ENCODE measurements around the gene UNC13D.
"Not testable (repeated sequence)": the region's sequence is repeated elsewhere in the genome, so short reads cannot be mapped to it uniquely, and the experiment has no call there.

UNC13D gene

GRCh38 chr17:75875940-75876189, 31.7 kb upstream of the UNC13D start:
- no peak overlapping the region for H3K4me3 ChIP-seq
- H3K9me3 ChIP-seq (ENCODE audit: low read depth, low read length): no peaks in the 10 kb centered on the region
- no peak for TF ChIP-seq POLR2AphosphoS5 (IDR thresholded peaks at IDR 0.05; ENCODE audit: borderline replicate concordance, low read depth, low read length)
- DNase-seq (ENCODE audit: low read depth, low spot score): no peak
- no peaks in the 10 kb centered on the region for H3K36me3 ChIP-seq (ENCODE audit: insufficient read depth, low read length)
- no peak overlapping the region for H3K27ac ChIP-seq
- H3K9ac ChIP-seq (ENCODE audit: insufficient read length): no peak overlapping the region

GRCh38 chr17:75875182-75875939, 31.2 kb upstream of the UNC13D start:
- Histone ChIP-seq H3K36me3 (ENCODE audit: insufficient read depth, low read length) (no peaks in the 10 kb centered on the region), H3K4me3 (no peak overlapping the region), H3K9me3 (ENCODE audit: low read depth, low read length) (no peaks in the 10 kb centered on the region), H3K9ac (ENCODE audit: insufficient read length) (no peak overlapping the region), H3K27ac (no peak overlapping the region)
- TF ChIP-seq EZH2 (IDR thresholded peaks at IDR 0.05) (no peak), POLR2AphosphoS5 (IDR thresholded peaks at IDR 0.05; ENCODE audit: borderline replicate concordance, low read depth, low read length) (no peak), FOXP2 (optimal IDR thresholded peaks at IDR 0.05; ENCODE audit: control extremely low read depth, extremely low read length, insufficient read depth) (no peak)
- no peak for DNase-seq (ENCODE audit: low read depth, low spot score)

- DNase-seq (ENCODE audit: low read depth, low spot score): no peak
- TF ChIP-seq POLR2AphosphoS5 (IDR thresholded peaks at IDR 0.05; ENCODE audit: borderline replicate concordance, low read depth, low read length) (no peak), EZH2 (IDR thresholded peaks at IDR 0.05) (no peak), FOXP2 (optimal IDR thresholded peaks at IDR 0.05; ENCODE audit: control extremely low read depth, extremely low read length, insufficient read depth) (no peak)
- H3K27ac ChIP-seq: no peak overlapping the region
These were observed 30.3 kb upstream of the UNC13D start for GRCh38 chr17:75874323-75875181.

GRCh38 chr17:75873587-75874322, 29.6 kb upstream of the UNC13D start:
- no peak for DNase-seq (ENCODE audit: low read depth, low spot score)
- no peaks in the 10 kb centered on the region for H3K36me3 ChIP-seq (ENCODE audit: insufficient read depth, low read length)
- H3K9ac ChIP-seq (ENCODE audit: insufficient read length): no peak overlapping the region
- no peak overlapping the region for H3K27ac ChIP-seq
- no peak for TF ChIP-seq POLR2AphosphoS5 (IDR thresholded peaks at IDR 0.05; ENCODE audit: borderline replicate concordance, low read depth, low read length)
- TF ChIP-seq FOXP2 (optimal IDR thresholded peaks at IDR 0.05; ENCODE audit: control extremely low read depth, extremely low read length, insufficient read depth): no peak
- TF ChIP-seq EZH2 (IDR thresholded peaks at IDR 0.05): no peak
- no peak overlapping the region for H3K4me3 ChIP-seq
- H3K9me3 ChIP-seq (ENCODE audit: low read depth, low read length): no peaks in the 10 kb centered on the region

More at GRCh38 chr17:75874323-75875181, 30.3 kb upstream of the UNC13D start:
- Histone ChIP-seq H3K4me3 (no peak overlapping the region), H3K9me3 (ENCODE audit: low read depth, low read length) (no peaks in the 10 kb centered on the region), H3K9ac (ENCODE audit: insufficient read length) (no peak overlapping the region), H3K36me3 (ENCODE audit: insufficient read depth, low read length) (no peaks in the 10 kb centered on the region)

GRCh38 chr17:75872434-75873351, 28.5 kb upstream of the UNC13D start:
- no peak for DNase-seq (ENCODE audit: low read depth, low spot score)

GRCh38 chr17:75870228-75870627, 26.0 kb upstream of the UNC13D start:
- not testable (repeated sequence) for H3K36me3 ChIP-seq (ENCODE audit: insufficient read depth, low read length); DNase-seq (ENCODE audit: low read depth, low spot score); H3K9me3 ChIP-seq (ENCODE audit: low read depth, low read length); H3K9ac ChIP-seq (ENCODE audit: insufficient read length); H3K4me3 ChIP-seq; H3K27ac ChIP-seq

More at GRCh38 chr17:75872434-75873351, 28.5 kb upstream of the UNC13D start:
- Histone ChIP-seq H3K4me3 (no peak overlapping the region), H3K27ac (no peak overlapping the region), H3K36me3 (ENCODE audit: insufficient read depth, low read length) (no peaks in the 10 kb centered on the region), H3K9ac (ENCODE audit: insufficient read length) (no peak overlapping the region), H3K9me3 (ENCODE audit: low read depth, low read length) (no peaks in the 10 kb centered on the region)
- TF ChIP-seq POLR2AphosphoS5 (IDR thresholded peaks at IDR 0.05; ENCODE audit: borderline replicate concordance, low read depth, low read length) (no peak), FOXP2 (optimal IDR thresholded peaks at IDR 0.05; ENCODE audit: control extremely low read depth, extremely low read length, insufficient read depth) (no peak), EZH2 (IDR thresholded peaks at IDR 0.05) (no peak)

GRCh38 chr17:75869282-75870141, 25.3 kb upstream of the UNC13D start:
- no peak overlapping the region for H3K4me3 ChIP-seq
- DNase-seq (ENCODE audit: low read depth, low spot score): no peak
- no peaks in the 10 kb centered on the region for H3K36me3 ChIP-seq (ENCODE audit: insufficient read depth, low read length)
- TF ChIP-seq POLR2AphosphoS5 (IDR thresholded peaks at IDR 0.05; ENCODE audit: borderline replicate concordance, low read depth, low read length) (no peak), FOXP2 (optimal IDR thresholded peaks at IDR 0.05; ENCODE audit: control extremely low read depth, extremely low read length, insufficient read depth) (no peak), EZH2 (IDR thresholded peaks at IDR 0.05) (no peak)
- H3K9me3 ChIP-seq (ENCODE audit: low read depth, low read length): no peaks in the 10 kb centered on the region
- no peak overlapping the region for H3K27ac ChIP-seq
- H3K9ac ChIP-seq (ENCODE audit: insufficient read length): no peak overlapping the region

GRCh38 chr17:75868730-75869281, 24.6 kb upstream of the UNC13D start:
- H3K4me3 ChIP-seq; H3K9me3 ChIP-seq (ENCODE audit: low read depth, low read length); DNase-seq (ENCODE audit: low read depth, low spot score); H3K36me3 ChIP-seq (ENCODE audit: insufficient read depth, low read length); H3K27ac ChIP-seq; H3K9ac ChIP-seq (ENCODE audit: insufficient read length): not testable (repeated sequence)

GRCh38 chr17:75865404-75866188, 21.4 kb upstream of the UNC13D start:
- H3K9ac ChIP-seq (ENCODE audit: insufficient read length); DNase-seq (ENCODE audit: low read depth, low spot score); H3K36me3 ChIP-seq (ENCODE audit: insufficient read depth, low read length); H3K27ac ChIP-seq; H3K9me3 ChIP-seq (ENCODE audit: low read depth, low read length); H3K4me3 ChIP-seq: not testable (repeated sequence)

GRCh38 chr17:75864887-75865286, 20.7 kb upstream of the UNC13D start:
- H3K4me3 ChIP-seq: peak overlapping the region; percentile 52; the same call in 1 of the 2 replicates
- not testable (repeated sequence) for H3K9me3 ChIP-seq (ENCODE audit: low read depth, low read length); H3K36me3 ChIP-seq (ENCODE audit: insufficient read depth, low read length); H3K27ac ChIP-seq; DNase-seq (ENCODE audit: low read depth, low spot score); H3K9ac ChIP-seq (ENCODE audit: insufficient read length)

Measured in SK-N-MC (cell line).